Measurements from ENCODE around the gene SSBP2. TPM values are rescaled to one million over a fixed set of nuclear protein-coding genes. Genes with fewer than 3 reads are reported as not detected.

The SSBP2 gene
- total and polyA plus RNA-seq, 2 donors (not counting 1 experiment from before 2014, with no cell fraction given) = 44.4 to 63.1 TPM

DNA sequence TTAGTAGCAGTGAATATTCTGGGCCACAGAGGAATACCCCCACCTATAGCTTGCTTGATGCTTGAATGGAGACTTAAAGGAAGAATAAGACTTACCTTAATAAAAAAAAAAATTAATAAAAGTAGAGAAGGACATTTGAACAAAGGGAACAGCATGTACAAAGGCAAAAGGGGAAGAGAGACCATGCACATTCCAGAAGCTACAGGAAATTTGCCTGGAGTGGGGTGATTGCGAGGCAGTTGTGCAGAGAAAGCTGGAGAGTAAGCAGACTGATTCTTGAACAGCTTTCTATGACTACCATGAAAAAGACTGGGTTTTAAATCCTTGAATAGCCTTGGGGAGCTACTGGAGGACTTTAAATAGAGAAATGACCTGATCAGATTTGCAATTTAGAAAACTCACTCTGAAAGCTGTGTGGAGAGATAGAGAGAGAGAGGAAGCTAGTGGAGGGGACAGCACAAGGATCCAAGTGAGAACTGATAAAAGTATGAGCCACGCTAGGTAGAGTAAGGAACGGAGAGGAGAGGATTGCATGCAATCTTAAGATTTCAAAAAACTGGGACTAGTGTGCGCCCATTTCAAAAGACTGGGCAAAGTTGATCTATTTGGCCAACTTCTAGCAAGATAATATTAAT lies 12.5 kb upstream of the SSBP2 start:
- Histone ChIP-seq H3K4me3 (replicated peaks in 1 of 4; ENCODE audit: control extremely low read depth in 1 of 4, insufficient read depth in 1 of 4, low read depth in 3 of 4, low read length in 4 of 4) (no peak overlapping the region), H3K27ac (ENCODE audit: insufficient read depth, low read length) (no peak overlapping the region), H2AFZ (ENCODE audit: low read length) (no peak overlapping the region), H3K79me2 (ENCODE audit: control insufficient read depth, insufficient read depth, low read length) (no peaks in the 10 kb centered on the region), H3K36me3 (ENCODE audit: control insufficient read depth, insufficient read depth, low read length) (no peaks in the 10 kb centered on the region), H4K20me1 (ENCODE audit: control insufficient read depth, extremely low read depth, insufficient read depth, low read length) (no peaks in the 10 kb centered on the region), H3K9me3 (ENCODE audit: control insufficient read depth, insufficient read depth, low read depth, low read length) (no peaks in the 10 kb centered on the region), H3K4me2 (ENCODE audit: extremely low read depth, insufficient read depth, low read length) (no peak overlapping the region), H3K9ac (ENCODE audit: insufficient read depth, low read length) (no peak overlapping the region), H3K27me3 (ENCODE audit: control insufficient read depth, insufficient read depth, low read length) (no peaks in the 10 kb centered on the region), H3K4me1 (ENCODE audit: control insufficient read depth, extremely low read depth, insufficient read depth, low read length) (no peaks in the 10 kb centered on the region)
- DNase-seq (ENCODE audit: low read depth in 2 of 2) = no peak
- TF ChIP-seq EZH2 (IDR thresholded peaks at IDR 0.05; ENCODE audit: low read length, missing control alignments) = no peak
- TF ChIP-seq, protein P1, sequence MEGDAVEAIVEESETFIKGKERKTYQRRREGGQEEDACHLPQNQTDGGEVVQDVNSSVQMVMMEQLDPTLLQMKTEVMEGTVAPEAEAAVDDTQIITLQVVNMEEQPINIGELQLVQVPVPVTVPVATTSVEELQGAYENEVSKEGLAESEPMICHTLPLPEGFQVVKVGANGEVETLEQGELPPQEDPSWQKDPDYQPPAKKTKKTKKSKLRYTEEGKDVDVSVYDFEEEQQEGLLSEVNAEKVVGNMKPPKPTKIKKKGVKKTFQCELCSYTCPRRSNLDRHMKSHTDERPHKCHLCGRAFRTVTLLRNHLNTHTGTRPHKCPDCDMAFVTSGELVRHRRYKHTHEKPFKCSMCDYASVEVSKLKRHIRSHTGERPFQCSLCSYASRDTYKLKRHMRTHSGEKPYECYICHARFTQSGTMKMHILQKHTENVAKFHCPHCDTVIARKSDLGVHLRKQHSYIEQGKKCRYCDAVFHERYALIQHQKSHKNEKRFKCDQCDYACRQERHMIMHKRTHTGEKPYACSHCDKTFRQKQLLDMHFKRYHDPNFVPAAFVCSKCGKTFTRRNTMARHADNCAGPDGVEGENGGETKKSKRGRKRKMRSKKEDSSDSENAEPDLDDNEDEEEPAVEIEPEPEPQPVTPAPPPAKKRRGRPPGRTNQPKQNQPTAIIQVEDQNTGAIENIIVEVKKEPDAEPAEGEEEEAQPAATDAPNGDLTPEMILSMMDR (conservative IDR thresholded peaks at IDR 0.05 in 1 of 2, IDR thresholded peaks at IDR 0.05 in 1 of 2; ENCODE audit: low read depth in 1 of 2, low read length in 2 of 2) = no peak

DNA sequence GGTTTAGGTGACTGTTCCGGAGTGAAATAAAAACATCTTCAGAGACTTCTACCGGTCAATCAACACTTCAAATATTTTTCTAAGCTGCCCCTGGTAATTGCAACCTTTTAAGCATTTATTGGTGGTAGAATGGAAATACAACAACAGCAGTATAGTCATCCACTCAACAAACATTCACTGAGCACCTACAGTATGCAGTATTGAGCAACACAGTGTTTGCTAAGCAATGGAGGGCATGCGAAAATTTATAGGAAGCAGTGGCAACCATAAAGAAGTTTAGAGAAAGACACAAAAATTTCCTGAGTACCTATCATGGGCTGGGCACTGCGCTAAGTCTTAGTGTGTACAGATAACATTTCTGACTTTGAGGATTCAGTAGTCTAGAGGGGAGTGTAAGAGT lies 12.0 kb upstream of the SSBP2 start:
- Histone ChIP-seq H3K9me3 (ENCODE audit: control insufficient read depth, insufficient read depth, low read depth, low read length) (no peaks in the 10 kb centered on the region), H3K79me2 (ENCODE audit: control insufficient read depth, insufficient read depth, low read length) (no peaks in the 10 kb centered on the region), H3K4me2 (ENCODE audit: extremely low read depth, insufficient read depth, low read length) (no peak overlapping the region), H3K36me3 (ENCODE audit: control insufficient read depth, insufficient read depth, low read length) (no peaks in the 10 kb centered on the region), H4K20me1 (ENCODE audit: control insufficient read depth, extremely low read depth, insufficient read depth, low read length) (no peaks in the 10 kb centered on the region), H3K9ac (ENCODE audit: insufficient read depth, low read length) (no peak overlapping the region), H3K27me3 (ENCODE audit: control insufficient read depth, insufficient read depth, low read length) (no peaks in the 10 kb centered on the region), H2AFZ (ENCODE audit: low read length) (no peak overlapping the region), H3K4me1 (ENCODE audit: control insufficient read depth, extremely low read depth, insufficient read depth, low read length) (no peaks in the 10 kb centered on the region), H3K4me3 (replicated peaks in 1 of 4; ENCODE audit: control extremely low read depth in 1 of 4, insufficient read depth in 1 of 4, low read depth in 3 of 4, low read length in 4 of 4) (no peak overlapping the region), H3K27ac (ENCODE audit: insufficient read depth, low read length) (no peak overlapping the region)
- no peak for DNase-seq (ENCODE audit: low read depth in 2 of 2)
- TF ChIP-seq, protein P1 (conservative IDR thresholded peaks at IDR 0.05 in 1 of 2, IDR thresholded peaks at IDR 0.05 in 1 of 2; ENCODE audit: low read depth in 1 of 2, low read length in 2 of 2) = no peak
- TF ChIP-seq EZH2 (IDR thresholded peaks at IDR 0.05; ENCODE audit: low read length, missing control alignments) = no peak

DNA sequence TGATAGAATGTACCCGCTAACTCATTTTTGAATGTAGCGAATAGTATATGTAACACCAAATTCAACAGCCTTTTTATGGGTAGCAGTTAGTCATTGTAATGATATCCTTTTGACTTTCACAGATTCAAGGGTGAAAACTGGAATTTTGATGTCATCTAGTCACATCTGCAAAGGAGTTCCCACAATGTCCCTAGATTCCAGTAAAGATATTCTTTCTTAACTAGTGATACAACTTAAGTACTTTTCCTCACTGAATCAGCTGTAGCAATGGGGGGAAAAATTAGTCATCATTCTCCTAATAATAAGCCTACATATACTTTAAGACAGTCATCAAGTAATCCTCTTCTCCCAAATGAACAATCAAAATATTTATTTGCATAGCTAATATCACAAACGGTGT lies 11.5 kb upstream of the SSBP2 start:
- Histone ChIP-seq H3K27me3 (ENCODE audit: control insufficient read depth, insufficient read depth, low read length) (no peaks in the 10 kb centered on the region), H3K79me2 (ENCODE audit: control insufficient read depth, insufficient read depth, low read length) (no peaks in the 10 kb centered on the region), H3K36me3 (ENCODE audit: control insufficient read depth, insufficient read depth, low read length) (no peaks in the 10 kb centered on the region), H3K4me1 (ENCODE audit: control insufficient read depth, extremely low read depth, insufficient read depth, low read length) (no peaks in the 10 kb centered on the region), H2AFZ (ENCODE audit: low read length) (no peak overlapping the region), H3K27ac (ENCODE audit: insufficient read depth, low read length) (no peak overlapping the region), H3K4me2 (ENCODE audit: extremely low read depth, insufficient read depth, low read length) (no peak overlapping the region), H3K9me3 (ENCODE audit: control insufficient read depth, insufficient read depth, low read depth, low read length) (no peaks in the 10 kb centered on the region), H3K4me3 (replicated peaks in 1 of 4; ENCODE audit: control extremely low read depth in 1 of 4, insufficient read depth in 1 of 4, low read depth in 3 of 4, low read length in 4 of 4) (no peak overlapping the region), H4K20me1 (ENCODE audit: control insufficient read depth, extremely low read depth, insufficient read depth, low read length) (no peaks in the 10 kb centered on the region), H3K9ac (ENCODE audit: insufficient read depth, low read length) (no peak overlapping the region)
- DNase-seq (ENCODE audit: low read depth in 2 of 2) = no peak
- TF ChIP-seq, protein P1 (conservative IDR thresholded peaks at IDR 0.05 in 1 of 2, IDR thresholded peaks at IDR 0.05 in 1 of 2; ENCODE audit: low read depth in 1 of 2, low read length in 2 of 2) = no peak
- TF ChIP-seq EZH2 (IDR thresholded peaks at IDR 0.05; ENCODE audit: low read length, missing control alignments) = no peak
